ENCODE measurements around the gene RTTN.

The RTTN gene

GRCh38 chr18:69953191-69953590 is 252.3 kb downstream of the RTTN start:
- in situ Hi-C loops (cut with MboI; ENCODE audit: low sequenced_read_pairs) = no loop called here
